Panc1 (cell line): ENCODE measurements around the gene DNASE1L1. TPM values are rescaled to one million over a fixed set of nuclear protein-coding genes. Genes with fewer than 3 reads are reported as not detected.

Source experiments
- ATAC-seq: fragments of 200-7000 bp; cut with Tn5 transposase; 2 replicates; pipeline ENCODE4 v1.9.1; 2020; ENCODE audit warnings: mild to moderate bottlenecking, moderate library complexity
- BruUV-seq: library from RNA; stranded (reverse); fragments of 400-500 nt; replicated peaks from 2 replicates; lab custom pipeline; 2021; lab: Mats Ljungman, UMichigan
- CTCF ChIA-PET: fragments of 300-600 bp; sonication (Branson Sonifier 250); formaldehyde crosslinking; loops from one replicate; lab custom pipeline; 2022; ENCODE audit warnings: antibody characterized with exemption; lab: Charles Lee
- POLR2A ChIA-PET: fragments of 300-600 bp; sonication (Branson Sonifier 250); formaldehyde crosslinking; loops from one replicate; lab custom pipeline; 2022; ENCODE audit warnings: antibody characterized with exemption; lab: Charles Lee
- DNase-seq: peaks from one replicate; pipeline ENCODE4 v3.0.0-alpha.2; 2010; ENCODE audit warnings: low read depth, low spot score
- H3K27ac ChIP-seq: 2 replicates; pipeline ENCODE4 v1.5.1; 2011; ENCODE audit warnings: mild to moderate bottlenecking, low read length, inconsistent platforms
- H3K27me3 ChIP-seq: fragments of 200-500 bp; sonication (Bioruptor generic); 2 replicates; pipeline ENCODE4 v1.6.0; 2014; ENCODE audit warnings: low read length, inconsistent platforms; ENCODE audit not compliant: control insufficient read depth, insufficient read depth
- H3K36me3 ChIP-seq: fragments of 200-500 bp; sonication (Bioruptor generic); 2 replicates; pipeline ENCODE4 v1.5.1; 2014; ENCODE audit warnings: inconsistent platforms, mild to moderate bottlenecking, low read length, moderate library complexity; ENCODE audit not compliant: control insufficient read depth, insufficient read depth
- H3K4me1 ChIP-seq: 2 replicates; pipeline ENCODE4 v1.5.1; 2011; ENCODE audit warnings: inconsistent platforms, mild to moderate bottlenecking, low read length, moderate library complexity; ENCODE audit not compliant: control insufficient read depth, insufficient read depth
- H3K4me3 ChIP-seq, 2 experiments: 2 replicates each; pipeline ENCODE4 v1.5.1; 2011 to 2012; ENCODE audit warnings: low read depth in 2 of 2, low read length in 2 of 2, mild to moderate bottlenecking in 2 of 2, inconsistent platforms in 1 of 2, moderate library complexity in 1 of 2
- H3K9me3 ChIP-seq: fragments of 200-500 bp; sonication (Bioruptor generic); 2 replicates; pipeline ENCODE4 v1.5.1; 2014; ENCODE audit warnings: low read depth, mild to moderate bottlenecking, inconsistent platforms, low read length, moderate library complexity; ENCODE audit not compliant: control insufficient read depth, insufficient read depth
- CTCF ChIP-seq: fragments of 450-650 bp; IDR thresholded peaks from 2 replicates; pipeline ENCODE4 v1.5.1; 2017; ENCODE audit warnings: mild to moderate bottlenecking
- POLR2AphosphoS5 ChIP-seq: IDR thresholded peaks from 2 replicates; pipeline ENCODE4 v1.6.1; 2012; ENCODE audit warnings: mild to moderate bottlenecking, low read depth, low read length, moderate library complexity
- REST ChIP-seq, 2 experiments: IDR thresholded peaks; 2 replicates each; pipeline ENCODE4 v1.6.1; 2011 to 2012; ENCODE audit warnings: low read depth in 2 of 2, control low read depth in 1 of 2, low read length in 1 of 2, mild to moderate bottlenecking in 1 of 2, moderate library complexity in 1 of 2; ENCODE audit not compliant: insufficient read depth in 1 of 2
- SIN3A ChIP-seq: IDR thresholded peaks from 2 replicates; pipeline ENCODE4 v1.6.1; 2012; ENCODE audit warnings: low read depth, mild to moderate bottlenecking, low read length, moderate library complexity, borderline replicate concordance; ENCODE audit not compliant: insufficient read depth
- TCF7L2 ChIP-seq: IDR thresholded peaks from 2 replicates; pipeline ENCODE4 v1.6.1; 2011; ENCODE audit warnings: mild to moderate bottlenecking, low read depth, low read length, inconsistent platforms
- in situ Hi-C: cut with HindIII; loops from 2 replicates; pipeline ENCODE4 v1.10.0; 2016; ENCODE audit warnings: low sequenced_read_pairs, low pct_unique_long_range_greater_than_20kb
- intact Hi-C: fragments of 100-400 bp; cut with micrococcal nuclease; formaldehyde crosslinking; loops from one replicate; pipeline ENCODE4 v1.10.0; 2022; ENCODE audit not compliant: unreplicated experiment
- total RNA-seq: library from RNA; stranded (reverse); gene quantifications from one replicate; pipeline ENCODE4 v1.2.1, GENCODE V29; 2021; ENCODE audit not compliant: unreplicated experiment

The DNASE1L1 gene
- total RNA-seq, 1 experiment from 2014 or later: 60.4 TPM

- no peak for ATAC-seq
- POLR2A ChIA-PET: no interaction called here
Measured at GRCh38 chrX:154441984-154442707, 33.1 kb upstream of the DNASE1L1 start.

GRCh38 chrX:154441564-154441963 lies 32.5 kb upstream of the DNASE1L1 start:
- in situ Hi-C loops: no loop called here
- POLR2A ChIA-PET: interaction anchor here (0.6 kb wide), 1 partner anchor 18 kb away, joined by 5 read pairs; no protein-coding TSS in a partner anchor

More at GRCh38 chrX:154441984-154442707, 33.1 kb upstream of the DNASE1L1 start:
- no peak for DNase-seq
- CTCF ChIA-PET: no interaction called here
- intact Hi-C loops (no loop called here), in situ Hi-C loops (no loop called here)
- no peaks in the 10 kb centered on the region for H3K27me3 ChIP-seq
- TF ChIP-seq TCF7L2 (no peak), CTCF (no peak), SIN3A (no peak), POLR2AphosphoS5 (no peak), REST (IDR thresholded peaks at IDR 0.05; ENCODE audit: insufficient read depth in 1 of 2, low read depth in 2 of 2, low read length in 1 of 2) (no peak)
- no peak overlapping the region for H3K27ac ChIP-seq
- H3K9me3 ChIP-seq: no peaks in the 10 kb centered on the region
- no peak overlapping the region for H3K4me3 ChIP-seq
- TSS peak; percentile 64 for BruUV-seq
- H3K4me1 ChIP-seq: peaks cover 36% of the 10 kb centered on the region
- no peaks in the 10 kb centered on the region for H3K36me3 ChIP-seq

More at GRCh38 chrX:154441564-154441963, 32.5 kb upstream of the DNASE1L1 start:
- CTCF ChIA-PET: no interaction called here
- no peaks in the 10 kb centered on the region for H3K36me3 ChIP-seq
- no peak for TF ChIP-seq SIN3A
- no peak for TF ChIP-seq CTCF
- TF ChIP-seq POLR2AphosphoS5: no peak
- no peak for TF ChIP-seq REST (IDR thresholded peaks at IDR 0.05; ENCODE audit: insufficient read depth in 1 of 2, low read depth in 2 of 2, low read length in 1 of 2)
- TF ChIP-seq TCF7L2: no peak
- H3K4me1 ChIP-seq: peaks cover 36% of the 10 kb centered on the region
- intact Hi-C loops: no loop called here
- BruUV-seq: no TSS peak
- H3K27ac ChIP-seq: no peak overlapping the region
- no peak for DNase-seq
- no peak for ATAC-seq
- no peak overlapping the region for H3K4me3 ChIP-seq
- H3K27me3 ChIP-seq: no peaks in the 10 kb centered on the region
- no peaks in the 10 kb centered on the region for H3K9me3 ChIP-seq
